PFSK-1 (cell line): ENCODE results near the gene ABCB7.

ENCODE experiments used
- FOXP2 ChIP-seq: optimal IDR thresholded peaks from 2 replicates; pipeline ENCODE3; 2011; ENCODE audit warnings: borderline replicate concordance, control low read depth, inconsistent platforms; ENCODE audit not compliant: insufficient read depth; ENCODE audit errors: extremely low read length, extremely low read depth
- POLR2AphosphoS5 ChIP-seq: IDR thresholded peaks from 2 replicates; pipeline ENCODE4 v1.6.1; 2012; ENCODE audit warnings: low read depth, mild to moderate bottlenecking, control low read depth, low read length, moderate library complexity
- REST ChIP-seq, 2 experiments: IDR thresholded peaks; 2 replicates each; pipeline versions ENCODE4 v1.6.1 to v1.8.0; 2011 to 2012; ENCODE audit warnings: low read depth in 2 of 2, low read length in 2 of 2, control low read depth in 1 of 2, inconsistent platforms in 1 of 2, mild to moderate bottlenecking in 1 of 2, moderate library complexity in 1 of 2; ENCODE audit not compliant: insufficient read depth in 1 of 2
- SIN3A ChIP-seq: IDR thresholded peaks from 2 replicates; pipeline ENCODE4 v1.6.1; 2012; ENCODE audit warnings: mild to moderate bottlenecking, low read length, moderate library complexity, borderline replicate concordance; ENCODE audit not compliant: insufficient read depth
- TAF1 ChIP-seq: IDR thresholded peaks from 2 replicates; pipeline ENCODE4 v1.6.1; 2012; ENCODE audit warnings: low read length, control low read depth, borderline replicate concordance; ENCODE audit not compliant: insufficient read depth

The ABCB7 gene

GRCh38 chrX:75155447-75155826 is 646 bp downstream of the ABCB7 start:
- TF ChIP-seq SIN3A (no peak), TAF1 (no peak), FOXP2 (no peak), POLR2AphosphoS5 (no peak), REST (IDR thresholded peaks at IDR 0.05; ENCODE audit: insufficient read depth in 1 of 2, low read depth in 2 of 2, low read length in 2 of 2) (no peak)

DNA sequence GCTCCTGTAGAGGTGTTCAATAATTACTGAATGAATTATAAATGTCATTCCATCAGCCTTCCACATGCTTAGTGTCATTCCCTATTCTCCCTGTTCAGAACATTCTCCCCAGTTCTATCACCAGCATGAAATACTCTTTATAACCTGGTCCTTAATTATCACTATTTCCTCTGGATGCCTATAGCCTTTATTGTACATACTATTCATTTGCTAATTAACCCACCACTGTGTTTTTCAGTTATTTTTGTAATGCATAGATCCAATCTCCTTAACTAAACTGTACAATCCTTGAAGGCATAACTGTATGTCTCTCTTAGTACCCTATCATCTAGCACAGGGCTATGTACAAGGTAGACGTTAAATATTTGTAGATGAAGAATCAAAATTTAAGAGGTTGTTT is 1.2 kb downstream of the ABCB7 start:
- no peak for TF ChIP-seq SIN3A
- TF ChIP-seq FOXP2: no peak
- TF ChIP-seq REST (IDR thresholded peaks at IDR 0.05; ENCODE audit: insufficient read depth in 1 of 2, low read depth in 2 of 2, low read length in 2 of 2): no peak
- TF ChIP-seq POLR2AphosphoS5: no peak
- no peak for TF ChIP-seq TAF1

DNA sequence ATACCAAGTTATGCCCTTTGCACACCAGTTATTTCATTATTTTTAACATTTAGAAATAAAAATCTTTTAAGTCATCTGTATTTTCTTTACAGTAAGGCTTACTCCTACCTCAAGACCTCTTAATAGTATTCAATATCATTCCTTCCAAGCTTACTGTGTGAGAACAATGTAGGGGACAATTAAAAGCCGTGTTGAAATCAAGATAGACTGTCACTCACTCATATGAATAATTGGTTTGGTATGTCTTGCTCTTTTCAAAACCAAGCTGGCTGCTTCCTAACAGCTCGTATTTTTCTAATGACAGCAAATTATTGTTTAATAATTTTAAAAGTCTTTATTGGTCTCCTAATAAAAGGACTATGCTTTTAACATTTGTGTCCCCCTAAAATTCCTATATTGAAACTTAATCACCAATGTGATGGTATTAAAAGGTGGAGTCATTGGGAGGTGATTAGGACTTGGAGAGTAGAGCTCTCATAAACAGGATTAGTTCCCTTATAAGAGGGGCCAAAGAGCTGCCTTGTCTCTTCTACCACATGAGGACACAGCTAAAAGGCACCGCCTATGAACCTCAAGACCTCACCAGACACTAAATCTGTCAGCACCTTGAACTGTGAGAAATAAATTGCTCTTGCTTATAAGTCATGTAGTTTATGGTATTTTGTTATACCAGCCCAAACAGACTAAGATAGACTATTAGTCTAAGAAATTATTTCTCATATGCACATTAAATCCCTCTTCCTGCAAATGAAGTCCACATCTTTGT is 4.1 kb downstream of the ABCB7 start:
- TF ChIP-seq SIN3A (no peak), TAF1 (no peak), POLR2AphosphoS5 (no peak), FOXP2 (no peak), REST (IDR thresholded peaks at IDR 0.05; ENCODE audit: insufficient read depth in 1 of 2, low read depth in 2 of 2, low read length in 2 of 2) (no peak)

DNA sequence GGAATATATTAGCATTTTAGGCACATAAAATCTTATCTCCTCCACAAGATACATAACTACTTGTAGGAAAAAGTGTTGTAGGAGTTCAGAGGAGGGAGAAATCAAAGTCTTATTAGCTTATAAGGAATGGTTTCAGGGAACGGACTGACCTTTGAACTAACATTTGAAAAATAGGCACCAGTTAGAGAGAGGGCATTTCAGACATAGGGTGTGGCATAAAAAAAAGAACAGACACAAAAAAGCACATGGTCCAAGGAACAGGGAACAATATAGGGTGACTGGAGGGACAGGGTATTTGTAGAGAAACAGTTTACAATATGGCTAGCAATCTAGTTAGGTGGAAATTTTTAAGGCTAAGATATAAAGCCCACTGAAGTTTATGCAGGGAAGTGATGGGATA is 6.4 kb downstream of the ABCB7 start:
- TF ChIP-seq FOXP2: no peak
- no peak for TF ChIP-seq SIN3A

DNA sequence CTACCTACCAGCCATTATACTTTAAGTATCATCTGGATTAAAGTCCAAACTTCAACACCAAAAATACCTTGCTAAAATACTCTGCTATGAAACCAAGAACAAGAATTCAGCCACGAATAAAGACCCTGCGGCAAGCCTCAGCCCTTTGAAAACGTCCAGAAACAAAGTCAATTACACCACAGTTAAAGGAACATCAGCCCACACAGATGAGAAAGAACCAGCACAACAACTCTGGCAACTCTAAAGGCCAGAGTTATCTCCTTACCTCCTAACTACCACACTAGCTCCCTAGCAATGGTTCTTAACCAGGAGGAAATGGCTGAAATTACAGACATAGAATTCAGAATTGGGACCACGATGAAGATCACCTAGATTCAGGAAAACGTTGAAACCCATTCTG is 23.4 kb downstream of the ABCB7 start:
- TF ChIP-seq REST (IDR thresholded peaks at IDR 0.05; ENCODE audit: insufficient read depth in 1 of 2, low read depth in 2 of 2, low read length in 2 of 2) (no peak), SIN3A (no peak), FOXP2 (no peak), POLR2AphosphoS5 (no peak), TAF1 (no peak)
